Kasumi-1 (cell line): Measurements from ENCODE around the gene SMTNL1.
"Not testable (repeated sequence)": the region's sequence is repeated elsewhere in the genome, so short reads cannot be mapped to it uniquely, and the experiment has no call there.

Source experiments
- DNase-seq, 2 experiments: peaks; one replicate each; lab custom pipeline; 2025; lab: John Stamatoyannopoulos, UW

The SMTNL1 gene

DNA sequence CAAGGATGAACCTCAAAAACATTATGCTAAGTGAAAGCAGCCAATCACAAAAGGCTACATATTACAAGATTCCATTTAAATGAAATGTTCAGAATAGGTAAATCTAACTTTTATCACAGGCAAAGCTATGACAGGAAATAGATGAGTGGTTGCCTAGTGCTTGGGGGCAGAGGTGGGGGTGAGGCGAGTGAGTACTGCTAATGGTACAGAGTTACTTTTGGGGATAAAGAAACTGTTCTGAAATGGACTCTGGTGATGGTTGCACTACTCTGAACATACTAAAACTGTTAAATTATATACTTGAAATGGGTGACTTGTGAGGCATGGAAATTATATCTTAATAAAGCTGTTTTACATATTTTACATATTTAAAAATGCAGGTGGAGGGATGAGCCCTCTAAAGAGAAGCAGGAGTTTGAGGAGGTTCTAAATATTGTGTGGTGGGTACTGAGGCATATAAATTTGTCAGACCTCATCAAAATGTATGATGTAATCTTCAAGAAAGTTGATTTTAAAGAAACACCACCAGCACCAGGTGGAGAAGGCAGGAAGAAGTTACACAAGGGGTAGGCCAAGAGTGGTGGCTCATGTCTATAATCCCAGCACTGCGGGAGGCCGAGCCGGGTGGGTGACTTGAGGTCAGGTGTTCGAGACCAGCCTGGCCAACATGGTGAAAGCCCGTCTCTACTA lies 25.5 kb upstream of the SMTNL1 start:
- no peak for DNase-seq

DNA sequence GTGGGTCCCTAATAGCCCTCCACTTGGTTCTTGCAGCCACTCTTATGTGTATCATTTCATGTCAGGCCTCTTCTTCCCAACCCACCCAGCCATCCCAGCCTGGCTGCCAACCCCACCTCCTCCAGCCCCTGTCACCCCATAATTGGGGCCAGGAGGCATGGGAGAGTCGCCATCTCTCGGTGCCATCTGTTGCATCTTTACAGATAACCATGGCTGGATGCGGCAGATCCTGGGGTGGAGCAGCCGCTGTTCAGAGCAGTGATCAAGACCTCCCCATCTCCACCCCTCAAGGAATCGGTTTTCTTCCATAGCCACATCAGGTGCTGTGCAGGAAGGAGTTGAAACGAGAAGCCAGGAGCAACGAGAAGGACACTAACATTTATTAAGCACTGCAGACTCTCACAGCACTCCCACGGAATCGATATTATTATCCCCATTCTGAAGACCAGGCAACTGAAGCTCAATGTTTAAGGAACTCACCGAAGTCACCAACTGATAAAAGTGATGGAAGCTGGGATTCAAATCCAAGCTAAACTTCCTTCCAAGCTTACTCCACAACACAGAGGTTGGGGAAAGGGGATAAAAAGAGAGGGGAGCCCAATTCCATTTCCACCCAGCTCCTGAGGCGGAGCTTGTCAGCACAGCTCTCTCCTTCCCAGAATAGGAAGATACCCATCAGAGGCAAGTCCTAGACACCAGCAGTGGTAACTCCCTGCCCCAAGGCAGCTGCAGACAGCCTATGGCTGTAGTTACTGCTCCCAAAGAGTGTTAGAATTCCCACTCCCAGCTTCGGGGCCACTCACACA lies 24.5 kb upstream of the SMTNL1 start:
- DNase-seq = no peak

GRCh38 chr11:57513452-57513795 lies 24.0 kb upstream of the SMTNL1 start:
- DNase-seq = peak in 1 of 2 experiments; percentile 22

GRCh38 chr11:57513911-57514537 lies 23.4 kb upstream of the SMTNL1 start:
- peak; percentile 24 to 35 for DNase-seq

GRCh38 chr11:57514538-57515331 lies 22.7 kb upstream of the SMTNL1 start:
- DNase-seq = peak; percentile 35 to 41

DNA sequence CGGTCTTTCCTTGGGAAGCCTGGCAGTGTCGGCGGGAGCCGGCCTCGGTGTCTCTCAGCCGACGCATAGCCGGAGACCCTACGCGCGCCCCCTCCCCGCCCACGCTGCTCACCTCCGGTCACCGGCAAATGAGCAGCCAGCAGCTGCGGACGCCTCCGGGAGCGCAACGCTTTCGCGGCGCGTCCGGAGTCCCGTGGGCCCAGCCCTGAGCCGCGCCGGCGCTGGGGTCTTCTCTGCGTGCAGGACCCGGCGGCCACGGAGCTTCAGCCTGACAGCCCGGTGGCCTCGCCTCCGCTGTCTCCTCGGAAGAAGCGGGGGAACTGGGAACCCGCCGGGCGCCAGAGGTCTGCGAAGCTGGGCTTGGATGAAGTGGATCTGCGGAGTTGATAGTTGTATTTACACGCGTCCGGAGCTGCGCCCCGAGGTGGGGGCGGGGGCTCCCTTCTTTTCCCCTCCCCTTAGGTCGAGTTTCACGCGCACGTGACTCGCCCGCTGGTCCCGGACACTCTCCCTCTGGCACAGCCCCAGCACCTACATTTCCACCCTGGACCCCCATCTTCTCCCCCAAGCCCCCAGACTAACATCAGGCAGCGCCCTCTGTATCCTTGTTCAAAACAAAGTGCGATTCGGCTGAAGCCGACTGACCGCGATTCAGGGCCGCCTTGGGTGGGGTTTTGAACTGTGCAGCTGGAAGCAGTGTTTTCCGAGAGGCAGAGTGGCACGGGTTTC lies 21.9 kb upstream of the SMTNL1 start, which contains the start of gene SLC43A1:
SLC43A1 (minus strand) TSS at position 371 of the 729 bp plus-strand sequence. CDS start 1,591 bp downstream, outside the sequence.
- peak; percentile 63 to 64 for DNase-seq

DNA sequence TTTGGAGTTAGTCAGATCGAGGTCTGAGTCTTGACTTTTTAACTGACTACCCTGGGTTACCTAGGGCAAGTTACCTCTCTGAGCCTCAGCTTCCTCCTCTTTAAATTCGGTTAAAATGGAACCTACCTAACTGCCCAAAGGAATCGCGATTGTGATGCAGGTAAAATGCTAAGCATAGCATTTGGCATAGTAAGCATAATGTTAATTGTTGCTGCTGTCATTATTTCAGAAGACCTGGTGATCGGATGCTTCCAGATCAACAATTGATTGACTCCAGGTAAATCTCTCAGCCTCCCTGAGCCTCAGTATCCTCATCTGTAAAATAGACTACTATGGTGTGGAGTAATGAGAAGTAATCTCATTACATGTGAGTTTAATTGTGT lies 21.3 kb upstream of the SMTNL1 start:
- no peak for DNase-seq

GRCh38 chr11:57521116-57521515 lies 16.3 kb upstream of the SMTNL1 start:
- no peak for DNase-seq

DNA sequence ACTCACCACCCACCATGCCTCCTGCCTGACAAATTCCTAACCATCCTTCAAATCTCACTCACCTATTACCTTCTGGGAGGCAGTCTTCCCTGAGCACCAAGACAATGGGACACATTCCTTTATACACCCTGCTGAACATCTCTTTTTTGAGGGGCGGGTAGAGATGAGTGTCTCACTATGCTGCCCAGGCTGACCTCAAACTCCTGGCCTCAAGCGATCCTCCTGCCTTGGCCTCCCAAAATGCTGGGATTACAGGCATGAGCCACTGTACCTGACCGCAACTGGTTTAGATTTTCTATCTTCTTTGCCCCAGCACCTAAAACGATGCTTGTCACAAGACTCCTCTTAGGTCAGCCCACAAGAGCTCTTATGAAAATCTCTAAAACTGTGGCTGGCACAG lies 14.0 kb upstream of the SMTNL1 start:
- no peak for DNase-seq

- DNase-seq = peak; percentile 65 to 79
Observed at GRCh38 chr11:57527056-57527631, 10.3 kb upstream of the SMTNL1 start.

DNA sequence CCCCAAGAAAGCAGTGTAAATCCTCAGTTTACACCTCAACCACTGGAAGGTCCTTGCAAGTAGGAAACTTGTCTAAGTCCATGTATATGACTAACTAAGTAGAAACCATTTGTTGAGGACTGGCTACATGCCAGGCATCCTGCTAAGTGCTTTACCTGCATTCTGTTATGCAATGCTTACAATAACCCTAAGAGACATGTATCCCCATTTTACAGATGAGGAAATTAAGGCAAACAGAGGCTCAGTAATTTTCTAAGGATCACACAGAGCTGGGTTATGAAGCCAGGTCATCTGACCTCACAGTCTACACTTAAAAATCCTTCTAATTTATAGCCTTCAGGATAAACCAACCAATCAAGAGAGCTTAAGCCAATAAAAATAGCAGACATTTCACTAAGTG lies 8.4 kb upstream of the SMTNL1 start:
- DNase-seq = no peak

GRCh38 chr11:57530215-57530595 lies 7.2 kb upstream of the SMTNL1 start:
- no peak for DNase-seq

DNA sequence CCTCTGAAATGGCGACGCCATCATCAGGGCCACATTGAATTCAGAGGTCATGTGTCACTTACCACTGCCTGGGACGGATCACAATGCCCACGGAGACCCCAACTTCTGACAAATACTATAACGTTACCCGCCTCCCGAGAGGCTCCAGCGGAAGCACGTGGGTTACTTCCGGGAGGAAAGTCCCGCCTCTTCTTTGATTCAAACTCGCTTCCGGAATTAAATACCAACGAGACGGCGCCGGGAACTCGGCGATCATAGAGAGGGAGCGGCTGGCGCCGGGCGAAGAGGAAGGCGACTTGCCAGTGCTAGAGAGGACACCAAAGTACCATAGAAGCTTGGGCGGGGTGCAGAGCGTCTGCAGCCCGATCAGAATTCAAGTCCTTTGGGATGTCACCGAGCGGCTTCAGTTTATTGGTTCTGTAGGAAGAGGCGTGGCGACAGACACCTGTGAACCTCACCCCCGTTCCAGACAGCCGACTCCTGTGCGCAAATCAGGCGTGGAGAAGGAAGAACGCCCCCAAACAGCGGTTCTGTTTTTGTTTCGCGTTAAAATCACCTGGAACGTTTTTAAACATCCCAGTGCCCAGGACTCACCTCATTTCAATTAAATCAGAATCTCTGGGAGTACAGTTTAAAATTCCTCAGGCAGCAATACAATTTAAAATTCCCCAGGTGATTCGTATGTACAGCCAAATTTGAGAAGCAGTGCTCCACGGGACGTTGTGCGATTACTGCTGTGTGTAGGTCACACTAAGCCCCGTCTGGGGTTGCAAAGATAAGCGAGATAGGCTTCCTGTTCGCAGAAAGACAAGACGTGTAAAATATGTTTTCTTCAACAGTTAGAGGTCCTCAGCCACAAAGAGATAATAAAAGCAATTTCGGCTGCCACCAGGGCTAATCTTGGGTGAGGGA lies 6.5 kb upstream of the SMTNL1 start, which contains the start of gene TIMM10:
TIMM10 (minus strand) TSS at position 159 of the 912 bp plus-strand sequence. CDS start 565 bp downstream, outside the sequence.
- peak; percentile 100 for DNase-seq

- DNase-seq = not testable (repeated sequence)
Observed at GRCh38 chr11:57534449-57534848, 2.9 kb upstream of the SMTNL1 start.

DNA sequence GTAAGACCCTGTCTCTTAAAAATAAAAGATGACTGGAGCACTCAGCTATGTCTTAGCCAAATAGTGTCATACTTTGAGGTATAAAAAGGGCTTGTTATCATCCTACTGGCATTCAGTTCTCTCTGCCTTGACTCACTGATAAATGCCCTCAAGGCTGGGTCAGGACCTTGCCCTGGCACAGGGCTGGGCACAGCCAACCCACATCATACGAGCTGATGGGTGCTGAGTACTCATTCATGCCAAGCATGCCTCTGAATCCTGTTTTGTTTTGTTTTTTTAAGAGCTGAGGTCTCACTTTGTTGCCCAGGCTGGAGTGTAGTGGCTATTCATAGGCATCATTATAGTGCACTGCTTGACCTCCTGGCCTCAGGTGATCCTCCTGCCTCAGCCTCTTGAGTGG lies 1.9 kb downstream of the SMTNL1 start:
- no peak for DNase-seq

- DNase-seq = no peak
Observed at GRCh38 chr11:57541169-57541568, 3.8 kb downstream of the SMTNL1 start.

- DNase-seq = no peak
Observed at GRCh38 chr11:57542582-57542981, 5.2 kb downstream of the SMTNL1 start.

GRCh38 chr11:57543593-57543992 lies 6.2 kb downstream of the SMTNL1 start:
- DNase-seq = no peak

DNA sequence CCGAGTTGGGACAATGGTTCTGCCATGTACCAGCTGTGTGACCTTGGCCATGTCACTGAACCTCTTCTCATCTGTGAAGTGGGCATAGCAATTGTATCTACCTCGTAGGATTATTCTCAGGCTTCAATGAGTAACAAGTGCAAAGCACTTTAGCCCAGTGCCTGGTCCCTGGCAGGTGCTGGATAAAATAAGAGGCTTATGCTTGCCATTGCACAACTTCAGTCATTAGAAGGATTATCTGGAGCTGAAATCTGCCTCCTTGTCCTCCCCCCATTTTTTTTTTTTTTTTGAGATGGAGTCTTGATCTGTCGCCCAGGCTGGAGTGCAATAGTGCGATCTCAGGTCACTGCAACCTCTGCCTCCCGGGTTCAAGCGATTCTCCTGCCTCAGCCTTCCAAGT lies 7.2 kb downstream of the SMTNL1 start:
- no peak for DNase-seq

DNA sequence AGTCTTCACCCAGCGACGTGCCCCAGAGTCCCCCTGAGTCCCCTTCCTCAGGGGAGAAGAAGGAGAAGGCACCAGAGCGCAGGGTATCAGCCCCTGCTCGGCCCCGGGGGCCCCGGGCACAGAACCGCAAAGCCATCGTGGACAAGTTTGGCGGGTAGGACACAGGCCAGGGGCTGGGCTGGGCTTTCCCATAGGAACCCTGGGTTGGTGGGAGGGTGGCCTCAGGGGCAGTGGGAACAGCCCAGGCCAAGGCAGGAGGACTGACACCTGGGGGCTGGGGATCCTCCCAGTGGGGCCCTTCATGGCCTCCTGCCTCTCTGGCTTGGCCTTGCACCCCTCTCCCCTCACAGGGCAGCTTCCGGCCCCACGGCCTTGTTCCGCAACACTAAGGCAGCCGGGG lies 8.5 kb downstream of the SMTNL1 start:
- DNase-seq = no peak
